ENCODE results near the gene GDPD5. TPM values are rescaled to one million over a fixed set of nuclear protein-coding genes. Genes with fewer than 3 reads are reported as not detected.

GDPD5 gene
- total RNA-seq, 1 experiment from 2014 or later, result 12.2 TPM

GRCh38 chr11:75421902-75422247, 103.9 kb downstream of the GDPD5 start (continued):
- no peak for TF ChIP-seq USF1 (CRISPR knock-in tag; IDR thresholded peaks at IDR 0.05)
- TF ChIP-seq ZNF396 (CRISPR knock-in tag; IDR thresholded peaks at IDR 0.05; ENCODE audit: borderline replicate concordance), result no peak
- TF ChIP-seq ZNF423 (CRISPR knock-in tag; IDR thresholded peaks at IDR 0.05), result no peak

- Mint-ChIP-seq H3K4me3 (no peak overlapping the region), H3K36me3 (peaks cover 28% of the 10 kb centered on the region), H3K27me3 (ENCODE audit: low read depth) (peaks cover 5% of the 10 kb centered on the region), H3K4me1 (peaks cover 13% of the 10 kb centered on the region), H3K9me3 (no peaks in the 10 kb centered on the region), H3K27ac (no peak overlapping the region)
- TF ChIP-seq IRF1 (CRISPR knock-in tag; IDR thresholded peaks at IDR 0.05) (no peak), HMGXB4 (CRISPR knock-in tag; IDR thresholded peaks at IDR 0.05) (no peak), STAT6 (CRISPR knock-in tag; conservative IDR thresholded peaks at IDR 0.05; ENCODE audit: low read depth) (no peak)
- peak; percentile 36 for ATAC-seq
- POLR2A ChIA-PET, result no interaction called here
- CTCF ChIA-PET, result interaction anchor here (0.9 to 1.4 kb wide), 5 partner anchors 11 to 141 kb away, joined by 3 to 5 read pairs (median 3); no protein-coding TSS in a partner anchor
- DNase-seq (ENCODE audit: low spot score), result no peak
Measured at GRCh38 chr11:75421035-75421602, 104.6 kb downstream of the GDPD5 start.

- POLR2A ChIA-PET, result interaction anchor here (0.6 kb wide), 1 partner anchor 16 kb away, joined by 3 read pairs; no protein-coding TSS in a partner anchor
- DNase-seq (ENCODE audit: low spot score), result no peak
- CTCF ChIA-PET, result interaction anchor here (1.0 to 1.4 kb wide), 4 partner anchors 25 to 140 kb away, joined by 3 to 5 read pairs (median 4); no protein-coding TSS in a partner anchor
- TF ChIP-seq SOX15 (CRISPR knock-in tag; IDR thresholded peaks at IDR 0.05), result no peak
- TF ChIP-seq FOXK1 (CRISPR knock-in tag; IDR thresholded peaks at IDR 0.05), result no peak
- no peak for TF ChIP-seq ZNF281 (CRISPR knock-in tag; IDR thresholded peaks at IDR 0.05)
- no peak for TF ChIP-seq AR (CRISPR knock-in tag; IDR thresholded peaks at IDR 0.05)
- no peak for TF ChIP-seq SMAD4 (CRISPR knock-in tag; IDR thresholded peaks at IDR 0.05)
- no peak for TF ChIP-seq NR3C1 (CRISPR knock-in tag; conservative IDR thresholded peaks at IDR 0.05; ENCODE audit: low read depth)
- no peak for TF ChIP-seq ZNF425 (CRISPR knock-in tag; conservative IDR thresholded peaks at IDR 0.05)
- no peak for TF ChIP-seq ZMAT4 (CRISPR knock-in tag; IDR thresholded peaks at IDR 0.05)
Measured at GRCh38 chr11:75420224-75421034, 105.3 kb downstream of the GDPD5 start.

More at GRCh38 chr11:75420224-75421034, 105.3 kb downstream of the GDPD5 start:
- Mint-ChIP-seq H3K27me3 (ENCODE audit: low read depth) (no peaks in the 10 kb centered on the region), H3K4me1 (peaks cover 13% of the 10 kb centered on the region), H3K4me3 (no peak overlapping the region), H3K27ac (peak overlapping the region; percentile 78), H3K9me3 (no peaks in the 10 kb centered on the region), H3K36me3 (peaks cover 32% of the 10 kb centered on the region)
- no peak for ATAC-seq
